GM21786 (cell line): ENCODE measurements around the gene FDXR.

ENCODE experiments used
- ATAC-seq: cut with Tn5 transposase; IDR thresholded peaks from one replicate; pipeline ENCODE4 v1.9.1; 2021; ENCODE audit not compliant: unreplicated experiment

Gene FDXR

GRCh38 chr17:74815550-74816370, 57.0 kb downstream of the FDXR start:
- no peak for ATAC-seq

GRCh38 chr17:74815067-74815466, 57.7 kb downstream of the FDXR start:
- no peak for ATAC-seq

DNA sequence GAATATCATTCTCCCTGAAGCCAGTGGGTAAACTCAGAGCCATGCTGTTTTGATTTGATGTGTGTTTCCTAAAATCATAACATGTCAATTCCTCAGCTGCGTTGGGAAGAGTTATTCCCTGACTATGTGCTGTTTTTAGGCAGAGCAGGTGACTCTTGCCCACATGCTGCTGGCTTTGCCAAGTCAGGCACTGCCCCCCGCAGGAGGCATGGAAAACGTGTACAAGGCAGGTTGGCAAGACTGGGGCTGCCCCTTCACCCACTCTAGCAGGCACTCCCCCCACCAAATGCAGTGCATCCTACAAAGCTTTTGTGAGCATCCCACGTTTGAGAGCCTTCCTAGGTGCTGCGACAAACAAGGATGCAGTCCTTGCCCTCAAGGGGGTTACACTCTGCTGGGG, 58.3 kb downstream of the FDXR start:
- no peak for ATAC-seq
